ENCODE measurements around the gene CPED1. TPM values are rescaled to one million over a fixed set of nuclear protein-coding genes. Genes with fewer than 3 reads are reported as not detected.

CPED1 gene
- total and polyA plus RNA-seq, 11 donors, result 3.6 to 51.2 (median 24.8) TPM

DNA sequence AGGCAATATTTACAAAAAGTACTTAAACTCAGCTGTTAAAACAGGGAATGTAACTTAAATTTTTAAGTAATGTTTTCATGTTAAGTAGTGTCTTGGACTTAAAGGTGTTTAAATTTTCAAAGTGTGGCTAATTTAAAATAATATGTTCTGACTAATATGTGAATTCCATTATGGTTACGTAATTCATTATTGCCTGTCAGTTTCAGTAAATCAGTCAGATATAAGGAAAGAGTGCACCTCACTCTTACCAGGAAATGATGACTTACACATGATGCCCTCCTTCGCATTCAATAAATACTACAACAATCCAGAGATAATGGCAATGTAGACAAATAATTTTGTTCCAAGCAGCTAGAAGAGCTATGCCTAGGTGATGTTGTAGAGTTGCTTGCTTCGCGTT lies 271.3 kb downstream of the CPED1 start:
- Histone ChIP-seq H3K9me3 (peaks cover 0 to 9% (median 0%) of the 10 kb centered on the region in 12 donors), H3K4me3 (no peak overlapping the region), H3K4me1 (no peaks in the 10 kb centered on the region), H3K27ac (no peak overlapping the region), H3K36me3 (peaks cover 0 to 29% (median 0%) of the 10 kb centered on the region in 9 donors), H3K27me3 (no peaks in the 10 kb centered on the region)
- DNase-seq (no peak), ATAC-seq (no peak)
- intact Hi-C loops (cut with DNase I), result no loop called here
- TF ChIP-seq, protein P1, sequence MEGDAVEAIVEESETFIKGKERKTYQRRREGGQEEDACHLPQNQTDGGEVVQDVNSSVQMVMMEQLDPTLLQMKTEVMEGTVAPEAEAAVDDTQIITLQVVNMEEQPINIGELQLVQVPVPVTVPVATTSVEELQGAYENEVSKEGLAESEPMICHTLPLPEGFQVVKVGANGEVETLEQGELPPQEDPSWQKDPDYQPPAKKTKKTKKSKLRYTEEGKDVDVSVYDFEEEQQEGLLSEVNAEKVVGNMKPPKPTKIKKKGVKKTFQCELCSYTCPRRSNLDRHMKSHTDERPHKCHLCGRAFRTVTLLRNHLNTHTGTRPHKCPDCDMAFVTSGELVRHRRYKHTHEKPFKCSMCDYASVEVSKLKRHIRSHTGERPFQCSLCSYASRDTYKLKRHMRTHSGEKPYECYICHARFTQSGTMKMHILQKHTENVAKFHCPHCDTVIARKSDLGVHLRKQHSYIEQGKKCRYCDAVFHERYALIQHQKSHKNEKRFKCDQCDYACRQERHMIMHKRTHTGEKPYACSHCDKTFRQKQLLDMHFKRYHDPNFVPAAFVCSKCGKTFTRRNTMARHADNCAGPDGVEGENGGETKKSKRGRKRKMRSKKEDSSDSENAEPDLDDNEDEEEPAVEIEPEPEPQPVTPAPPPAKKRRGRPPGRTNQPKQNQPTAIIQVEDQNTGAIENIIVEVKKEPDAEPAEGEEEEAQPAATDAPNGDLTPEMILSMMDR (IDR thresholded peaks at IDR 0.05), result no peak
- TF ChIP-seq POLR2A (IDR thresholded peaks at IDR 0.05), result no peak
- WGBS, 4 donors, result 80 to 92% (median 87%) methylated on average over 4 of the region's 4 CpGs

DNA sequence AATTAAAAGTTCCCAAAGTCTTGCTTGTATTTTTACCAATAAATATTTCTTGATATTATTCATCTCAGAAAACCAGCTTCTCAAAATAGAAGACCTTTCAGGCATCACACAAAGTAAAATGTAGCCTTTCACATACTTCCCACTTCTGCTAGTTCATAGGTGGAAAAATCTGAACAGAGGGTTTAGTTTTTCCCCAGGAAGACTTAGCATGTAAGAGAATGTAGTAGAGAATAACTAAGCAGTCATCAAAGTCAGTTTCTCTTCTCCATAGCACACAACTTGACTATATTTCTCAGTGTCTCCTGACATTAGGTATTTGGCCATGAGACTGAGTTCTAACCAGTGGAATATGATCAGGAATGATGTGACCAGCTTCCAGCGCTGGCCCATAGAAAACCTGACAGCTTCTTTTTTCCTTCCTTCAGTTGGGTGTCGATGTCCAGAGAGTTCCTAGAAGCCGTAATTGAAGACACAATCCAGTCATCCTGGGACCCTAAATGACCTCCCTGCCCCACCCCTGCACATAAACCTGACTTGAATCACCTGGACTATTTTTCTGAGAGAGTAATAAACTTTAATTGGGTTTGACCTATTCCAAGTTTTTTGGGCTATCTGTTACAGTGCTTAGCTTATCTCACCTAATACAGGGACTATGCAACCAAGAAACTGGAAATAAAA lies 272.8 kb downstream of the CPED1 start:
- intact Hi-C loops (cut with DNase I), result no loop called here
- TF ChIP-seq POLR2A (IDR thresholded peaks at IDR 0.05), result no peak
- TF ChIP-seq, protein P1 (IDR thresholded peaks at IDR 0.05), result no peak
- peaks cover 0 to 38% (median 2%) of the 10 kb centered on the region in 9 donors for H3K36me3 ChIP-seq
- no peaks in the 10 kb centered on the region for H3K9me3 ChIP-seq
- H3K27ac ChIP-seq, result no peak overlapping the region
- WGBS, 4 donors, result 58 to 97% (median 70%) methylated on average over 3 of the region's 3 CpGs
- no peaks in the 10 kb centered on the region for H3K4me1 ChIP-seq
- ATAC-seq, result no peak
- H3K27me3 ChIP-seq, result no peaks in the 10 kb centered on the region
- no peak overlapping the region for H3K4me3 ChIP-seq
- no peak for DNase-seq

- TF ChIP-seq, protein P1 (IDR thresholded peaks at IDR 0.05), result no peak
- TF ChIP-seq POLR2A (IDR thresholded peaks at IDR 0.05), result no peak
- Histone ChIP-seq H3K9me3 (no peaks in the 10 kb centered on the region), H3K27ac (no peak overlapping the region), H3K36me3 (peaks cover 0 to 47% (median 8%) of the 10 kb centered on the region in 9 donors), H3K4me1 (no peaks in the 10 kb centered on the region), H3K27me3 (no peaks in the 10 kb centered on the region), H3K4me3 (no peak overlapping the region)
- no peak for DNase-seq
- intact Hi-C loops (cut with DNase I), result no loop called here
- 74 to 91% (median 82%) methylated on average over 1 of the region's 1 CpG for WGBS, 4 donors
- no peak for ATAC-seq
These were observed 273.7 kb downstream of the CPED1 start for GRCh38 chr7:121262221-121262620.

GRCh38 chr7:121262969-121263368 lies 274.5 kb downstream of the CPED1 start:
- TF ChIP-seq POLR2A (IDR thresholded peaks at IDR 0.05), result no peak
- TF ChIP-seq, protein P1 (IDR thresholded peaks at IDR 0.05), result no peak
- Histone ChIP-seq H3K36me3 (peaks cover 0 to 55% (median 8%) of the 10 kb centered on the region in 9 donors), H3K9me3 (no peaks in the 10 kb centered on the region), H3K4me1 (no peaks in the 10 kb centered on the region), H3K27ac (no peak overlapping the region), H3K27me3 (no peaks in the 10 kb centered on the region), H3K4me3 (no peak overlapping the region)
- no peak for ATAC-seq
- 92 to 100% (median 96%) methylated on average over 1 of the region's 1 CpG for WGBS, 4 donors
- intact Hi-C loops (cut with DNase I), result no loop called here
- DNase-seq, result no peak
